GM21576 (cell line): ENCODE results near the gene PTPRG.
A peak's percentile ranks its signal among the peaks of the same experiment; 100 is the strongest.

Experiments
- ATAC-seq: cut with Tn5 transposase; IDR thresholded peaks from one replicate; pipeline ENCODE4 v1.9.1; 2021; ENCODE audit warnings: mild to moderate bottlenecking, moderate library complexity; ENCODE audit not compliant: unreplicated experiment

PTPRG gene

DNA sequence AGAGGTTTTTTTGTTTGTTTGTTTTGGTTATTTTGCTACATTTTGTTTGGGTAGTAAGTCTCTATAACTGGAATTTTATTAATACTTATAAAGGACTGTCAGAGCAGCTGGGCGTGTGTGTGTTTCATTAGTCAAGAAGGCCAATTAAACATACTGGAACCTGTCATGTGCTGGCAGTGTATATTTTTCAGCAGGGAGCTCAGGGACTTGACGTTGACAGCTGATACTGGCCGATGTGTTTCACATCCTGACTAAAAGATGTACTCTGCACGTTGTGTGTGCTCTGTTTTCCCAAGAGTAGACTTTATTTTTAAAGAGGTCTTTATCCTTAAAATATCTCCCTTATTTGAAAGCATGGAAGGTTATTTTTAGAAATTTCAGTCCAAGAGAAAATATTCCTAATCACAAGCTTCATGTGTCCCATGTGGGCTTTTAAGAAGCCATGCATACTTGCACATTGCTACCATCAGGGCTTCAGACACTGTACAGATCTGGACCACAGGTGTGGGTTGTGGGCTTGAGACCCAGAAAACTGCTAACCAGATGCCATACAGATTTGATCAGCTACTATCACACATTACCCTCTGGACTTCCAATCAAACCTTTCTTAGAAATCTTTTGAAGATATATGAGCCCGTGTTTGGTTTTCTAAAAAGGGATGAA is 676.0 kb downstream of the PTPRG start:
- ATAC-seq, result peak; percentile 12

DNA sequence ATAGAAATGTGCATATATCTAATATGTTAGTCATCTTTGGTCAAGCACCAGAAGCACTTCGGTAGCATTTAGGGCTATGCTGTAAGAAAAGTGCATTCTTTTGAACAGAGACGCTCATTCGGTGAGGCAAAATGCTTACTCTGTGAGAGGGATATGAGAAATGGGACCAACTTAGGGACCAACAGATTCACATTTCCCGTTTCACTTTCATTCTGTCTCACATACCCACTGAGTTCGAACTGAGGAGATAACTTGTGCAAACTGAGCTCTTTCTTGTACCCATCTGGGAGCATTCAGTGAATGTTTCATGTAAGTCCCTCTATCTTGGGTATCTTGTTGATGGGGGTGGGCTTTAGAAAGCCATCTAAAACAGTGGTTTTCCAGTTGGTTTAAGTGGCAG is 676.6 kb downstream of the PTPRG start:
- ATAC-seq, result peak; percentile 74

DNA sequence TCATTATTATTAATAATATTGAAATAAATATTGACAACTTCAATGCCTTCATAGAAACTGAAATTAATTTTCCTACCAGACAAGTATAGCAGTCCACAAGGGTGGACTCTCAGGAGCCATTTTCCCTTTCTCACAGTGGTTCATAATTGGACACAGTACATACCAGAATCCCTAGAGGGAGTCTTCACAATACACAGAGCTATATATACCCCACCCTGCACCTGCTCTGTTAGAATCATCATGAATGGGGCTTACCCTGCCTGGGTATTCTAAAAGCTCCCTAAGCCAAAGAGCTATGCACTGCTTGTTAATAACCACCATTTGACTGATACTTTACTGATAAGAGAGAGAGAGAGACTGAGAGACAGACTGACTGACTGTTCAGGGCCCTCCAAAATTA is 677.1 kb downstream of the PTPRG start:
- ATAC-seq, result no peak

DNA sequence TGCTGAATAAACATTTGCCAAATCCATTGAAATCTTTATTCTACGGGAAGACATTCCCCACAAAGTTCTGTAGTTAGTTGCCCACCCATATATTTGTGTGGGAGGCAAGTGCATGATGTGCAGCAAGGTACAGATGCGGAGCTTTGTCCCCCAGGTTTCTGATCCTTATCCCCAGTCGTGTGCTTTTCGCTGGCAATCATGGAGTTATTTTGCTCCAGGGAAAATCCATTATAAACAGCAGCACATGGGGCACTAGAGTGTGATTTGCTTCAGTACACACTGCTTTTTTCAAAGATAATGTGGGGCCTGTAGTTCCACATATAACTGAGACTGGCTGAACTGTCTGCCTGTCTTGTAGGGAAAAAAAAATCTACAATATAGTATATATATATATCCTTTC is 679.9 kb downstream of the PTPRG start:
- no peak for ATAC-seq

DNA sequence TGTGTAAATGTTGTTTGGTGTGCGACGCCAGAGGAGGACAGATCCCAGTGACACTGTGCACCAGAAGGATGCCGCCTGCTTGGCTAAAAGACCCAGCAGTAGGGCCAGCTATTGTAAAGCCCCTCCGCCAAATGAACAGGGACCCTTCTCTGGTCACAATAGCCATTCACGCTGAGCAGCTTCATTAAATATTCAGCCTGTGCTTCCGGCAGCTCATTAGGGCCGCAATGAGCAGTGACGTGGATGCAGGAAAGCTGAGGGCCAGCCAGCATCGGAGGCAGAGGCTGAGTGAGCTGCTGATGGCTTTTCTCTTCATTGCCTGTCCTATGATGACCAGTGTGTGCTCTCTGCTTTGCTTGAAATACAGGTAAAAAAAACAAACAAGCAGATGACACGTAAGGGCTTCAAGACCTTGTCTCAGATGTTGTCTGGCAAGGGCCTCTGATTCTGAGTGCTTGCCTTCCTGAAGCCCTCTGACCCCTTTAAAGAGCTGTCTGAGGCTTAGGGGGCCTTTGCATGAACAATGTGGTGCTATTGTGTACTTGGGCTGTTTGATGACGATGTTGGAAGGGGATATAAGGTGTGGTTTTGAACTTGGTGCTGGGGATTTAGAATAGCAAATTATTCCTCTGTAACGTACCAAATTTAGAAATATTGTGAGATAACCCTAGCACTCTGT is 681.6 kb downstream of the PTPRG start:
- ATAC-seq, result no peak

DNA sequence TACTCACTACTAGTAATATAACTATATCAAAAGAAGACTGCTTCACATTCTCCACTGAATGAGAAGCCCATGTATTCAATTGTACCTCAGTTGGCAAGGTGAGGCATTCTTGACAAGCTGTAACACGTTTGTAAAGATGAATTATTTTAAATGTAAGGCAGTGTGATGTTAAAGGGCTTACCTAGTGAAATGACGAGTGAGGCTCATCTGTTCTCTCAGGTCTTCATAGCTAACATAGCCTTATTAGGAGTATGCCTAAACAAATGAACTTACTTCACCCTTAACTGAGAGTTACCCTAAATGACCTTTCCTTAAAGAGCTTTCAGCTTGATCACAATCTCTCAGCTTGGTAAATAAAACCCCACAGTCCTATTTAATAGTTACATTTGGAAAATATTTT is 684.7 kb downstream of the PTPRG start:
- no peak for ATAC-seq

DNA sequence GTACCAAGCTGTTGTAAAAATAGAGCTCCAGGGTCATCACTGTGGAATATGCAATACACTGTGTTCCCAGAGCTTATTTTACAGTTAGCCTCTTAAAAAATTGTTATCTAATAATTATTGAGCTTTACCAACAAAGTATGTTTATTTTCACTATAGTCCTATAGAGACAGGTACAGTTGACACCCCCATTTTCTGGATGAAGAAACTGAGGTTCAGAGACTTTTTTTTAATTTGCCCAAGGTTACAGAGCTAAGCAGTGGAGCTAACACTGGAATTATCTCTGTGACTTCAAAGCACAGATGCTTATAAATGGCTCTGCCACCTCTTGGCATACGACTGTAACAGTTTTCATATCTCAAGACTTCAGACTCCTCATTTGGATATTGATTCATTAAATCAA is 685.6 kb downstream of the PTPRG start:
- no peak for ATAC-seq

DNA sequence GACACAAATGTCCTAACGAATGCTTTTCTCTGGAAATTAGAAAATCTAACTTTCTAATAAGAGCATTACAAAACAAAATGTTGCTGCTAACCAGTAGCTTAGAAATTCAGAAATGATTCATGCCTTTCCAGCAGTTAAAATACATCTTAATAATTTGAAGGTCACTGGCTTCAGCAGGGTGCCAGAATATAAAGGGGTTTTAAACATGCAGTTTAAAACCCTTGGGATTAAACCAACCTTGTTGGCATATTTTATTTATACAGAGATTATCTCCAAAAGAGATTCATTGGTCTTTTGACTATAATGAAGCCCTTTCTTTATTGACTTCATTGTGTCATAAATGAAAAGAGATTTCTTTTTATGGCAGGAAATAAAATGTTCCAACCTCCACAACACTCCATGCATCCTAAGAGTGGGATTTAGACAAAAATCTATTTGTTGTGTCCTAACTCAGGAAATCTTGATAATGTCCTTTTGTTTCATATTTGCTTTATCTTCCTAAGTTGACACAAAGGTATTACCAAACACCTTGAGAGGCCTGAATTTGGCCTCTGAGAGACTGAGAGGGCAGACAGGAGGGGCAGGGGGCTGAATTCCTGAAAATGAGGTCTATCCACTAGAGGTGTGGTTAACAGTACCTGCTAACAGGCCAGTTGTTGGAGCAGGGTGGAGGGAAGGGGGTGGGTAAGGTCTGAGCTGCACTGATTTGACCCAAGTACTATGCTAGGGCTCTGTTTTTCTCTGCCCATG is 687.5 kb downstream of the PTPRG start:
- no peak for ATAC-seq

DNA sequence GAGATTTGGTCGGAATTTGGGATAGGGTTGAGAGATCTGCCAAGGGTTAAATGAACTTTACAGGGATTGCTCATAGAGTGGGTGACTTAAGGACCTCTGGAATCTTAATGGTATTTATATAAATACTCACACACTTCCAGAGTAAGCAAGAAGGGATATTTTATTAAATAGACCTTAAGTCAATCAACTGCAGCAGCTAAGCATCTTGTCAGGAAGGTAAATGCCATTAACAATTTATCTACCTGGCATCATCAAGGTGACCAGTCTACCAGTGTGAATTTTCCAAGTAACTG is 688.1 kb downstream of the PTPRG start:
- no peak for ATAC-seq

DNA sequence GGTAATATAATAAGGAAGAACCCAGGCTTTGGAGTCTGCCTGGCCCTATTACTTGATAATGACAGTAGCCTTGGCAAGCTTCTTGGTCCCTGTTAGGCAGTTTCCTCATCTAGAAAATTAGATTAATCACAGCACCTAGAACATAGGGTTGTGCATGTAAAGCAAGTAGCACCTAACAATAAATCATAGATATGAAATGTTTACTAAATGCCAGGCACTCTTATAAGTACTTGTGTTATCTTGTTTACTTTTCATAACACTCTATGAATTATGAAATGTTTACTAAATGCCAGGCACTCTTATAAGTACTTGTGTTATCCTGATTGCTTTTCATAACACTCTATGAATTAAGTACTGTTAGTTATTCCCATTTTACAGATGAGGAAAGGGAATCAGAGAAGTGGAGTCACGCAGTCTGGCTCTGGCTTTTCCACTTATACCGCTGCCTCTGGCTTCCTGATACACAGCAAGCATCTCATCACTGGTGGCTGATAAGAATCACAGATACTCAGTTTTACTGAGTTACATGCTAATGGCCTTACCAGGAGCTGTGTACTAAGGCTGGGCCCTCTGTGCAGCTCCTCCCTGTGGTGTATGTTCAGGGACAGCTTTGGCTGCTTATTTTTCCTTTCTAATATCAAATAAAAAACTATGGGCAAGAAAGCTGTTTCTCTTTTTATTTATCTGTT is 688.6 kb downstream of the PTPRG start:
- ATAC-seq, result no peak

DNA sequence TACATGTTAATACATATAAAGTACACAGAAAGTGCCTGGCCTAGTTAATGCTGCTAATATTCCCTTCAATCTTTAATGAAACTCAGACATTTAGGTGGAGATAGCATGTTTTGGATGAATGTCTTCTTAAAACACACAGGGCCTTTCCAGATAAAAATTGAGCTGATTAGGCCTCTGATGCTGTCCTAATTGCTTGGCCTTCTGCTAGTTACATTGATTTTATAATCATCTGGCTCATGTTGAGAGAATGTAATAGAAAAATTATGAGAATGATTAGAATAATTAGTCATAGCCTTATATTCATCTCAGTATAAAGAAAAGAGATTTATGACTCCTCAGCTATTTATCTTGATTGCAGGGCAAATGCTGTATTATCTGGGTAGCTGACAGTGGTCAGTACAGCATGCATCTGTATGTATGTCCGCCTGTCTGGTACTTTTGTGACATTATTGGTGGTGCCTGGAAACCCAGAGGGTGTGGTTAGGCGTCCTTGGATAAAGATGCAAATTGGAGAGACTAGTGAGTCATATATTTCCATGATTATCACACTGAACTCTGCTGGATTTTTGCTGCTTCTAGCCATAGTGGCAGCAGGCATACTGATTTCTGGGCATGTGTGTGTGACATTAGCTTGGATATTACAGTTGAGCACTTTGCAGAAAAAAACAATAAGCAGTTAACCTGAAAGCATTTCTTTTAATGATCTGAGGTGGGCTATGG is 691.2 kb downstream of the PTPRG start:
- ATAC-seq, result no peak

DNA sequence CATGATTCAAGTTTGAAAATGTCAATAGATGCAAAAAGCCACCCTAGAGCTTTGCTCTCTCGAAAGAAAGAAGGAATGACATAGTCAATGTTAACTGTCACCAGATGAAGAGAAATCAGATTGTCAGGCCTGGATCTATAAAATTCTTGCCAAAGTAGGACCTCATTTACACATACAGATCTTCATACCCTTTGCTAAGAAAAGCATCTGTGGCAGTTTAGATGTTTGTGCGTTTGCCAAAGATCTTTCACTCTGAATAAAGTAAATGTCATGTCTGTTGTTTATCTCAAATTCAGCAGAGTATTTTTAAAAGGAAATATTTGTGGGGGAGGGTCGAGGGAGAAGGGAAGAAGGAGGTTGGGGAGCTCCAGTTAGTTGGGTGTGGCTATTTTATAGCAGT is 692.6 kb downstream of the PTPRG start:
- ATAC-seq, result no peak

DNA sequence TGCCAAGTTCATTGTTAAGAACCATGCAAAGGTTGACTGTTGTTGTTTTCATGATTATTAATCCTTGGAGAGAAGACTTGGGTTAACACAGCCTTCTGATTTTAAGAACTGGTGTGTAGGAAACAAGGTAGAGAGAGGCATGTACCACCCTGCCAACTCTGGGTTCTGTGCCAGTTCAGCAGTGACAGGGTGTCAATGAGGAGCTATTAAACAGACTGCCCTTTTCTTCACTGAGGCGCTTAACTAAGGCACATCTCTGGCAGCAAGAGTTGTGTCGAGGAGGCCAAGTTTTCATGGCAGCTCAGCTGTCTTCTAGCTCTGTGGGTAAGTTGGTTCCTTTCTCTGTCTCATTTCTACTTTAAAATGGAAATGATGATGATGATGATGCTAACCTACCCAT is 694.4 kb downstream of the PTPRG start:
- no peak for ATAC-seq

DNA sequence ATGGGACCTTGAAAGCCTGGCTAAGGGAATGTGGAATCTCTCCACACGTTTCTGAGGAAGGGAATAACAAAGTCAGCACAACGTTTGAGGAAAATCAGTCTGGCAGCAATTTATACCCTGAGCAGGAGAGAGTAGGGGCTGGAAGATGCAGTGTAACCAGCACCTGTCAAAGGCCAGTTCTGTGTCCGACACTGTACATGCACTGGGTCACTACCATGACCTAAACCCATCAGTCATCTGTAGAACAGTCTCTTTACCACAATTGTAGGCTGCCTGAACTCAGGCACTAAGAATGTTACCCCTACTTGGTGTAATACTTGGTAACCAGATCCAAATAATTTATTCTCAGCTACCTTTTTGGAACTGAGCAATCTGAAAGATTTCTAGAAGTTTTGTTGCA is 698.6 kb downstream of the PTPRG start:
- ATAC-seq, result no peak

DNA sequence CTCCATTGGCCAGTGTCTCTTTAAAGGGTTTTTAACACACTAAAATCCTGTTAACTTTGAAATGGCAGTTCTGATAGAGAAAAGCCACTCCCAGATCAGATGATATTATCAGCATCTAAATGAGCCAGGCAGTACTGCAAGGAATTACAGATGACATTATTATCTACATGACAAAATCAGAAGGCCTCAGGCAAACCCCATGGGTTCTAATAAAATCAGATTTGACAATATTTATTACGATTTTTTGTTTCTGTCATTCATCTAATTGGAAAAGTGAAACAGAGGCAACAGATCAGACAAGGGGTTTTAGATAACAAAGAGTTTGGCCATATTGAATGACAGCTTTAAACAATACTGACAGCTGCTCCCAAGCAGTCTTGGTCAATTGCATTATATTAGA is 699.3 kb downstream of the PTPRG start:
- no peak for ATAC-seq

DNA sequence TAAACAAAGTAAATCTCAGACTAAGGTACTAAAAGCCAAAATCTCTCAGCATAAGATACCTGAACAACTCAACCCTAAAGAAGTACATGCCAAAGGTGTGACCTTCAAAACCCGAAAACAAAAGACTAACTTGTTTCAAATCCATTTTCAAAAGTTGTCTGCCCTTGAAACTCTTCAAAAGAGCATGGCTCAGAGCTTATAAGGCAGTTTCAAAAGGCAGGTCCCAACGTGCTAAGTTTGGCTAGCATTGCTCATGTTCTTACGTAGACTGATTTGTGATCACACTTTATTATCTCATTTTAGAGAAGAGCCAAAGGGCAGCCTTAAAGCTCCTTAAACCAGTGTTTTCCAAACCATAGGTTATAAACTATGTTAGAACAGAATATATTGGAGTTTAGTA is 699.8 kb downstream of the PTPRG start:
- ATAC-seq, result no peak

DNA sequence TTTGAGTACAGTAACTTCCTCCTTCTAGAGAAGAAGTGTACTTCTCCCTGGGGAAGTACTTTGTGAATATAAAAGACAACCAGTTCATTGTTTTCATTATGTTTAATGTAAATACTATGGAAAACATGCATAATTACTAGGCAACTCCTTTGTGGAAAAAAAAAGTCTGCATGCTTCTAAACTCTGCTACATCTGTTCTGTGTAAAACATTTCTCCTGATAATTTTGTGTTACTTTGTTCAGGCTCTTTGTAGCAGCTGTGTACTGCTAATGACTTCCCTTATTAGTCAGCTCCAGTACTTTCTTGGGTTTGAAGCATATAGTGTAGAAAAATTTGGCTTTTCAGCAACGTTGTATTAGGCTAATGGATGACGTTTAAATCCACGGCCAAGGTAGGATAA is 700.4 kb downstream of the PTPRG start:
- no peak for ATAC-seq

DNA sequence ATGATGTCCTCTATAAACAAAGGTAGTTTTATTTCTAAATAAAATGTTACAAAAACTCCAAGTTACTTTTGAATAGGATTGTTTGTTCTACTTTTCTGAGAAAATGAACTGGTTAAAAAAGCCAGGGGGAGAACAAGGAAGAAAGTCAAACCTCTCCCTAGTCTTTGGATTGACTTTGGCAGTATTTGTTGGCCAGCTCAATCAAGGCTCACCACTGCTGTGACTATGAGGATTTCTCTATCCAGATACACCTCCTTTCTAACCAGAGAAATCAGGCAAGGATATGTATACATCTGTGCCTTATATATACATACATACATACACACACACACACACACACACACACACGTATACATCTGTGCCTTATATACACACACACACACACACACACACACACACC is 704.2 kb downstream of the PTPRG start:
- no peak for ATAC-seq

DNA sequence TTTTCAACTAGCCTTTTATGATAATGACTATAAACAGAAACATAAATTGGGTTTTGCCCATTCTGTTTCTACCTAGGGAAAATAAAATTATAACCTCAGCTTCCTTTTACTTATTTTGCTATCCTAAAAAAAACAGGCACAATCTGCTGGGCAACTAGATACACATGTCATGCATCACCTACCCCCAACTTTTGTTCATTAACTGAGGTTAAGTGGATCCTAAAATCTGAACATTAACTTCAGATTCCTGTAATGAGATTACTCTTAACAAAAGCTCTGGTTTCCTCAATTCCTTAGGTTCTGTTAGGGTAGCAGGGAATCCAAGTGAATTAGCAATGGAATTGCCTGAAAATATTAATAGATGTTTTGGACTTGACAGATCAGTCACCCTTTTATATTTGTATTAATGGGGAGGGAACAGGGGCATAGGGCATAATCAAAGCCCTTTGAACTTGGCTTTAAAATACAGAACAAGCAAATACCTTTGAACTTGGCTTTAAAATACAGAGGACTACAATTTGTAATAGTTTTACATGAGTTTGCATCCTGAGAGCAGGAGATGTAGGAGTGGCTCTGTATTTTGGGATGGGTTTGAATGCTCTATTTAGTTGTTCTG is 705.4 kb downstream of the PTPRG start:
- ATAC-seq, result no peak

DNA sequence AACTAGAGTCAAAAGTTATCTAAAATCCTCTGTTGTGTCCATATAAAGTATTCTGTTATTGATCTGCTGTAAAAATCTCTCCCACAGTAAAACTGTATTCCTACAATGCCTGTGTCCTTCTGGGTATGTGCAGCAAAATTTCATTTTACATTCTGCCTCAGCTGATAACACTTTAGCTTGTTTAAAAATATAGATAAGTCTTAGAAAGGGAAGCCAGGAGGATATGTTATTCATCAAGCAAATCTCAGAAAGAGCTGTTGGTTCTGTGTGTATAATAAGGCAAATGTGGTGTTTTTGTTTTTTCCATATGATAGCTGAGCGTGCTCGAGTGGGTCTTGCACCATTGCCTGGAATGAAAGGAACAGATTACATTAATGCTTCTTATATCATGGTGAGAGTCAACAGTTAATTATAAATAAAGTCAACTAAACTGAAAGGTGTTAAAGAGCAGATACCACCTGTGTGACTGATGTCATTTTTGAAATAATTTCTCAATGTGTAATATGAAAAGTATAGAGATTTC is 715.3 kb downstream of the PTPRG start:
- no peak for ATAC-seq

DNA sequence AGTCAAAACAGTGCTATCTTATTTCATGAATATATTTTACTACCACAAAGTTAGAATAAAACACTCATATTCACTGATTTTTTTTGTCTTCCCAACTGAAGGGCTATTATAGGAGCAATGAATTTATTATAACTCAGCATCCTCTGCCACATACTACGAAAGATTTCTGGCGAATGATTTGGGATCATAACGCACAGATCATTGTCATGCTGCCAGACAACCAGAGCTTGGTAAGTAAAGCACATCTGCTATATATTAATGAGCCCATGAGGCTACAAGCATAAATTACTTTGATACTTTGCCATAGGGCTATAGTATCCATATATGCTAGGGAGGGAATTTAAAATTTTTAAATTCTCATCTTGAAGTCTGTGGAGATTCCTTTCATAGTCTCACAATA is 716.1 kb downstream of the PTPRG start:
- ATAC-seq, result no peak
